ENCODE data around the gene IL23R.

- TF ChIP-seq CTCF (IDR thresholded peaks at IDR 0.05; ENCODE audit: insufficient read depth, low read depth, low read length): no peak
- TF ChIP-seq EZH2 (IDR thresholded peaks at IDR 0.05; ENCODE audit: insufficient read depth, low read length): no peak
These were observed 96.5 kb downstream of the IL23R start for GRCh38 chr1:67262735-67263134.
